ENCODE results near the gene PNMA8B. TPM values are rescaled to one million over a fixed set of nuclear protein-coding genes. Genes with fewer than 3 reads are reported as not detected.

PNMA8B gene
- total RNA-seq, 1 donor from 2014 or later = 0.76 TPM

- H3K4me1 Mint-ChIP-seq (ENCODE audit: low read depth, unreplicated experiment) = no peaks in the 10 kb centered on the region
- DNase-seq = no peak
- no peak overlapping the region for H3K27ac Mint-ChIP-seq (ENCODE audit: unreplicated experiment)
- H3K9me3 Mint-ChIP-seq (ENCODE audit: unreplicated experiment) = peaks cover 4% of the 10 kb centered on the region
- H3K4me3 Mint-ChIP-seq (ENCODE audit: unreplicated experiment) = no peak overlapping the region
- peaks cover 6% of the 10 kb centered on the region for H3K27me3 Mint-ChIP-seq (ENCODE audit: unreplicated experiment)
- TF ChIP-seq CTCF (IDR thresholded peaks at IDR 0.05; ENCODE audit: partially characterized antibody, unreplicated experiment) = no peak
- peaks cover 5% of the 10 kb centered on the region for H3K36me3 Mint-ChIP-seq (ENCODE audit: unreplicated experiment)
Observed at GRCh38 chr19:46511237-46511636, 15.6 kb upstream of the PNMA8B start.

- Mint-ChIP-seq H3K27me3 (ENCODE audit: unreplicated experiment) (peaks cover 8% of the 10 kb centered on the region), H3K4me1 (ENCODE audit: low read depth, unreplicated experiment) (peaks cover 7% of the 10 kb centered on the region), H3K9me3 (ENCODE audit: unreplicated experiment) (peaks cover 3% of the 10 kb centered on the region), H3K27ac (ENCODE audit: unreplicated experiment) (no peak overlapping the region), H3K4me3 (ENCODE audit: unreplicated experiment) (no peak overlapping the region), H3K36me3 (ENCODE audit: unreplicated experiment) (peaks cover 5% of the 10 kb centered on the region)
- no peak for TF ChIP-seq CTCF (IDR thresholded peaks at IDR 0.05; ENCODE audit: partially characterized antibody, unreplicated experiment)
- no peak for DNase-seq
Observed at GRCh38 chr19:46508206-46508605, 12.5 kb upstream of the PNMA8B start.

GRCh38 chr19:46503848-46504453 is 8.3 kb upstream of the PNMA8B start:
- H3K36me3 Mint-ChIP-seq (ENCODE audit: unreplicated experiment) = no peaks in the 10 kb centered on the region
- peaks cover 1% of the 10 kb centered on the region for H3K9me3 Mint-ChIP-seq (ENCODE audit: unreplicated experiment)
- H3K27ac Mint-ChIP-seq (ENCODE audit: unreplicated experiment) = peak overlapping the region; percentile 2
- H3K4me3 Mint-ChIP-seq (ENCODE audit: unreplicated experiment) = peak overlapping the region; percentile 53
- no peak for TF ChIP-seq CTCF (IDR thresholded peaks at IDR 0.05; ENCODE audit: partially characterized antibody, unreplicated experiment)
- DNase-seq = no peak
- H3K27me3 Mint-ChIP-seq (ENCODE audit: unreplicated experiment) = peaks cover 16% of the 10 kb centered on the region
- H3K4me1 Mint-ChIP-seq (ENCODE audit: low read depth, unreplicated experiment) = peaks cover 9% of the 10 kb centered on the region

GRCh38 chr19:46502891-46503290 is 7.2 kb upstream of the PNMA8B start:
- H3K4me1 Mint-ChIP-seq (ENCODE audit: low read depth, unreplicated experiment) = peaks cover 11% of the 10 kb centered on the region
- DNase-seq = no peak
- no peak overlapping the region for H3K4me3 Mint-ChIP-seq (ENCODE audit: unreplicated experiment)
- H3K27ac Mint-ChIP-seq (ENCODE audit: unreplicated experiment) = no peak overlapping the region
- H3K27me3 Mint-ChIP-seq (ENCODE audit: unreplicated experiment) = peaks cover 19% of the 10 kb centered on the region
- no peak for TF ChIP-seq CTCF (IDR thresholded peaks at IDR 0.05; ENCODE audit: partially characterized antibody, unreplicated experiment)
- H3K36me3 Mint-ChIP-seq (ENCODE audit: unreplicated experiment) = no peaks in the 10 kb centered on the region
- peaks cover 2% of the 10 kb centered on the region for H3K9me3 Mint-ChIP-seq (ENCODE audit: unreplicated experiment)

GRCh38 chr19:46499692-46500091 is 4.0 kb upstream of the PNMA8B start:
- Mint-ChIP-seq H3K4me1 (ENCODE audit: low read depth, unreplicated experiment) (peaks cover 14% of the 10 kb centered on the region), H3K4me3 (ENCODE audit: unreplicated experiment) (no peak overlapping the region), H3K27me3 (ENCODE audit: unreplicated experiment) (peaks cover 22% of the 10 kb centered on the region), H3K36me3 (ENCODE audit: unreplicated experiment) (no peaks in the 10 kb centered on the region), H3K27ac (ENCODE audit: unreplicated experiment) (no peak overlapping the region), H3K9me3 (ENCODE audit: unreplicated experiment) (peaks cover 2% of the 10 kb centered on the region)
- no peak for DNase-seq
- no peak for TF ChIP-seq CTCF (IDR thresholded peaks at IDR 0.05; ENCODE audit: partially characterized antibody, unreplicated experiment)
